Dermis lymphatic vessel endothelial cell (primary cell): ENCODE data around the gene REPS2. TPM values are rescaled to one million over a fixed set of nuclear protein-coding genes. Genes with fewer than 3 reads are reported as not detected.

Experiments
- total RNA-seq: library from RNA; depleted of rRNA; stranded (reverse); fragments of >200 nt; gene quantifications from 2 replicates; pipeline ENCODE4 v1.2.1, GENCODE V29; 2014

REPS2 gene
- 9.7 and 11.2 TPM in 2 replicates for total RNA-seq

DNA sequence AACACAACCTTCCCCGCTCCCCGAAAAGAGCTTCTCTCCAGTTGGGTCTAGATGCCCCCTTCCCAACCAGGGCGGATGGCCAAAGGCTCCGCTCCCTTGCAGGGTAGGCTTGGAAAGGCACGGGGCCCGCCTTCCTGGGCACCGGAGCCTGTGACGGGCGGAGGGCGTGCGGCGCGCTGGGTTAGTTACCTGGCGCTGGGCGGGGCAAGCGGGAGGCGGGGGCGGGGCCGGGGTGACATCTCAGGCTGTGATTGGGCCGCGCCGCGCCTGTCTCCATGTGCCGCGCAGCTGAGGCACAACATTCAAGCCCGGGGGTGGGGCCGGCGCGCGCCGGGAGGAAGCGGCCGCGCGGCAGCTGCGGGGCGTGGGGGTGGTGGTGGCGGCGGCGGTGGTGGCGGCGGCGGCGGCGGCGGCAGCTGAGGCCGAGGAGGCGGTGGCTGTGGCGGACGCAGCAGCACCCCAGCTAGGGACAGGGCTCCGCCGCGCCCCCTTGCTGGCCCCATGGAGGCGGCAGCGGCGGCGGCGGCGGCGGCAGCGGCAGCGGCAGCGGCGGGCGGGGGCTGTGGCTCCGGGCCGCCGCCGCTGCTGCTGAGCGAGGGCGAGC, at the start of gene REPS2:
Gene REPS2 (plus strand): TSS at position 298 of the 604 bp plus-strand sequence. CDS start 204 bp downstream, at position 502.

Other genes with a start within 250 kb of the REPS2 start
- gene CTPS2, start 234.0 kb upstream of the REPS2 start, total RNA-seq: 12.2 and 16.8 TPM in 2 replicates
- 23.2 and 34.2 TPM in 2 replicates for gene SYAP1, start 227.0 kb upstream of the REPS2 start, total RNA-seq
- 3.5 and 7.1 TPM in 2 replicates for gene TXLNG, start 160.2 kb upstream of the REPS2 start, total RNA-seq
- gene RBBP7, start 76.3 kb upstream of the REPS2 start, total RNA-seq: 91.0 and 118 TPM in 2 replicates